Measurements from ENCODE around the gene G3BP1.
"Not testable (repeated sequence)": the region's sequence is repeated elsewhere in the genome, so short reads cannot be mapped to it uniquely, and the experiment has no call there.

Gene G3BP1

DNA sequence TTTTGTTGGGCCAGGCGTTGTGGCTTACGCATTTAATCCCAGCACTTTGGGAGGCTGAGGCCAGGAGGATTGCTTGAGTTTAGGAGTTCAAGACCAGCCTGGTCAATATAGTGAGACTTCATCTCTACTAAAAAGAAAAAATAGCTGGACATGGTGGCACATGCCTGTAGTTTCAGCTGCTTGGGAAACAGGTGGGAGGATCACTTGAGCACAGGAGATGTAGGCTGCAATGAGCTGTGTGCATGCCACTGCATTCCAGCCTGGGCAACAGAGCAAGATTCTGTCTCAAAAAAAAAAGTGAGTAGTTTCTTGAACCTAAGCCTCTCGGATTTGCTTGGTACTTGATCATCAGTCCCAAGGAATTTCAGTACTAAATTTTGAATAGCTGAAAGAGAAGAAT lies 26.9 kb downstream of the G3BP1 start:
- DNase-seq (ENCODE audit: low read depth, low spot score) = no peak

DNA sequence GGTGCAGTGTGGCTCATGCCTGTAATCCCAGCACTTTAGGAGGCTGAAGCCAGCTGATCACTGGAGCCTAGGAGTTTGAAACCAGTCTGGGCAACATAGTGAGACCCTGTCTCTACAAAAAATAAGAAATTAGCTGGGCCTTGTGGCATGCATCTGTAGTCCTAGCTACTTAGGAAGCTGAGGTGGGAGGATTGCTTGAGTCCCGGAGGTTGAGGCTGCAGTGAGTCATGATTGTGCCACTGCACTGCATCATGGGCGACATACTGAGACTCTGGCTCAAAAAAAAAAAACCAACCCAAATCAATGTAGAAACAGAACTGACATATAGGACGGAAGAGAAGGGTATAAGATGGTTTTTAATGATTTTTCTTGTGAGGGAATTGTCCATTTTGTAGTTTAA lies 27.7 kb downstream of the G3BP1 start:
- DNase-seq (ENCODE audit: low read depth, low spot score) = no peak

DNA sequence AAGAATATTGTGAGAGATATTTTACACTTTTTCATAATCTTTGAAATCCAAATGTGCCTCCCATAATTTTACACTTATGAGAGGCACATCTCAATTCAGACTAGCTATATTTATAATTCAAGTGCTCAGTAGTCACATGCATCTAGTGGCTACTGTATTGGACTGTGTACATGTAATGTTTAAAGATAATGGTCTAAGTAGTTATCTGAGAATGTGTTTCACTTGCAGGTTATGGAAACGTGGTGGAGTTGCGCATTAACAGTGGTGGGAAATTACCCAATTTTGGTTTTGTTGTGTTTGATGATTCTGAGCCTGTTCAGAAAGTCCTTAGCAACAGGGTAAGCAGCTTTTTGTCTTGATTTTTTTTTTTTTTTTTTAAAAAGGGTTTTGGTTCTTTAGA lies 28.8 kb downstream of the G3BP1 start:
- no peak for DNase-seq (ENCODE audit: low read depth, low spot score)

DNA sequence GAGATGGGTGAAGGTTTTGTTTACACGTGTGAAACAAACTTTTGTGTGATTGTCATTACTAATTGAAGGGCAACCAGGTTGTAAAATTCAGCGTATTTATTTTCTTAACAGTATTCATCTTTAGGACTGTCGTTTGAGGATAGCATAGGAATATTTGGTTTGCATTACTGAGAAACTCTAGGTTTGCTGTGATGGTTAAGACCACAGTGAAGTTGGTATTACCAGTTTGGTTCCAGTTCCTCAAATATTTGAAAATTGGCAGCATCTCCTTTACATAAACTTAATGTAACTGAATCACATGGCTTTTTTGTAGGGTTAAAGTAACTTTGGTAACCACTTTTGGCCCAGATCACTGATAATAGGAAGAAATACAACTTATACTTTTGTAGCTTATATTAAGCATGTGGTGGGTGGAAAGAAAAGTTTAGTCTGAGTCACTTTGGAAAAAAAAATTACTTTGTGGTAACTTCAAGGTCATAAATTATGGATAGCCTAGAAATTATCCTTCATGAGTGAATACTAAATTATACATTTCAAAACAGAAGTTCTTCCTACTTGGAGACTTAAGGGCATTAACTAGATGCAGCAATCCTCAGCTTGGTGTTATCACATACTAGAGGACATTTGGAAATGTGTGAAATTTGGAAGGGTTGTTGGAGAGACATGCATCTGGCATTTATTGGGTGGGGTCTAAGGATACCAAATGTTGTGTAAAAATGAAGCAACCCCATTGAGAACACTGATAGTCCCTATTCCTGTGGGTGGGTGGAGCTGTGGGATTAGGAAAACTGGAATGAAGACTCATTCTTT lies 33.9 kb downstream of the G3BP1 start:
- no peak for DNase-seq (ENCODE audit: low read depth, low spot score)

DNA sequence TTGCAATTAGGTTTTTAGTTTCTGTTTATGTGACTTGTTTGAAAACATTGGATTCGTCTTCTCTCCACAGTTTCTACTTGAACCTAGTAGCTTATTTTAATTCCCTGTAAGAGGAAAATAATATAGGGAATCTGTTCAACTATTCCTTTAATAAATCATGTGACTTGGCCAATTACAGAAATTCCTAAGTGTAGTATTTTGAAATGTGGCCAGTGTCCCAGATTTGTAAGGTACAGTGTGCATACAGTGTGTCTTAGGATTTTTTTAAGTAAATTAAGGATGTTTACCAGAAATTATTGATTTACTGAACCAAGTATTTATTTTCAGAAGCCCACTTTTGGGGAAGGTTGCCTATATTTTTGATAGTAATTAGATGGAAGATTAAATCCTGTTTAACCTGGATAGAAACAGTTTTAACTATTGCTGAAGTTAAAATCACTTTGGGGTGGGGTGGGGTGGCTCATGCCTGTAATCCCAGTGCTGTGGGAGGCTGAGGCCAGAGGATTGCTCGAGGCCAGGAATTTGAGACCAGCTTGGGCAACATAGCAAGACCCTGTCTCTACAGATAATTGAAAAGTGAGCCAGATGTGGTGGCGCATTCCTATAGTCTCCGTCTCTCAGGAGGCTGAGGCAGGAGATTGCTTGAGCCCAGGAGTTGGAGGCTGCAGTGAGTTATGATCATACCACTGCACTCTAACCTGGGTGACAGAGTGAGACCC lies 36.9 kb downstream of the G3BP1 start:
- DNase-seq (ENCODE audit: low read depth, low spot score) = no peak

DNA sequence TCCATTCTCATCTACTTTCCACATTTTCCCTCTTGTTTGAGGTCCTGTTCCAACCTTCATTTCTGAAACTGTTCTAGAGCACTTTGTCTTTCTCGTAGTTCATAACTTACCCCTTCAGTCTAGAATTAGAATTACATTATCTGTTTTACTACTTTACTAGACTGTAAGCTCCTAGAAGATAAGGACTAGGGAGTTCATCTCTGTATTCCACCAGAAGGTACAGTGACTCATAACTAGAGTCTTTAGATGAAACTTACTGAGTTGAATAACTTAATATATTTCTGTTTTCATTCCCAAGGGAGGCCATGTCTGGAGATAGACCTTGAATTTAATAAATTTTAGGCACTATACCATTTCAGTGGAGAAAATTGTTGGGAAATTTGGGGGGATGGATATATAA lies 38.7 kb downstream of the G3BP1 start:
- DNase-seq (ENCODE audit: low read depth, low spot score) = no peak

DNA sequence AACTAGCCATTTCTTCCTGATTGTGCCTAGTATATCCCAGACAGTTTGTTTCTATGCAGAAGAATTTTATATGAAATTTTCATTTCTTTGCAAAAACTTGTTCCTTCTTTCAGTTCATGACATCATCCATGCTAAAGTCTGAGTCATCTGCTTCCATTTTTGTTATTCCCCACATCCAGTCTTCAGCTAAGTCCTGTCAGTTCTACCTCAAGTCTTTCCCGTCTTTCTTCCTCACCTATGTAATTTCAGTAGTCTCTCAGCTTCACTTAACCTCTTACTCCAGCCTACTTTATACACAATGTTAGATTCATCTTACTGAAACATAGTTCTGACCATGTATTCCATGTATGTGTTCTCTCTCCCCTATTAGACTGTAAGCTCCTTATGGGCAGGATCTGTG lies 39.1 kb downstream of the G3BP1 start:
- no peak for DNase-seq (ENCODE audit: low read depth, low spot score)

DNA sequence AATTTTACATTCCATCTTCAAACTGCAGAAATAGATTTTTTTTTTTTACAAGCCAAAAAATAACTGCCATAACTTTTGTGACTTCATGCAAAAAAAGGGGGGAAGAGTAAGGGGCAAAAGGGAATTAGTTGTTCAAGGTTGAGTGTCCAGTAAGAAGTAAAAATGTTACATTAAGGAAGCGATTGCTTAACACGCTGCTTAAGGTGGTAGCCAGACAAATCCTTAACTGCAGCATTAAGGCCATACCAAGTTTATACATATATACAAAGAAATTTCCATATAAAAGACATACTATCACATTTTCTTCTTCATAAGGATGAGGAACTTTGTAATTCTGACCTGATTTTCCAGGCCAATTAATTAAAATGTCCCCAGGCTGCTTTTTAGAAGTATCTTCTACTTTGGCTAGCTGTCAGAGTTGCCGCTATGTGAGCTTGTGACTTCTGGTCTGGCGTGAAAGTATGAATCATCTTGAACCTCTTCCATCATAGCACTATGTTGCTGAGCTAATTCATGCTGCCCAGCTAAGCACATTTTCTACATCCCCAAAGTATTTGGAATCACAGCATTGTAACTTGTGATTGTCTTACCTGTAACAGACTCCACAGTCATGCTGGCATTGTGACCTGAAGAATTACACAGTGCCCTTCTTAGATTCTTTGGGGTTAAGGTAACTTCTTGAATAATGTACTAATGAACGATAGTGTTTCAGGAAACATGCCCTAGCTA lies 40.0 kb downstream of the G3BP1 start:
- no peak for DNase-seq (ENCODE audit: low read depth, low spot score)

DNA sequence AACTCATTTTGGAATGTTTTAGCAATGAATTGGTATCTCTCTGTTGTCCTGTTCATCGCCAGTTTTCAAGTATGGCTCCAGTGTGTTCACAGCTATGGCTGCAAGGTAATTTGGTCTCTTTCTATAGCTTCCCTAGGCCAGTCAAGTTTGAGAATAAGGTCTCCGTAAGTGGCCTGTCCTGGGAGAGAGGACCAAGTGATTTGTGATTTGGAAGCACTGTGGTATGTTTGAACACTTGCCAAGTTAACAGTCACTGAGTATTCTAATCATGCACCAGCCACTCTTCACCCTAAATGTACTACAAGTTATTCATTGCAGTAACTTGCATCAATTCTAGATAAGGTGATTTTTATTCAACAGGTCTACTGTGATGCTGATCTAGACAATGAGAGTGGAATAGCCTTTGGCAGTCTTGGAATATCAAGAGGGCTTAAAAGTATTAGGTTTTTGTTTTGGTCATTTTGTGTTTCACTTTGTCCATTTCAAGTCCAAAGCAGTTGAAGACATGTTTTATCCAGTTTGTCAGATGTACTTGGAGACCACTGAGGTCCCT lies 41.1 kb downstream of the G3BP1 start:
- no peak for DNase-seq (ENCODE audit: low read depth, low spot score)

DNA sequence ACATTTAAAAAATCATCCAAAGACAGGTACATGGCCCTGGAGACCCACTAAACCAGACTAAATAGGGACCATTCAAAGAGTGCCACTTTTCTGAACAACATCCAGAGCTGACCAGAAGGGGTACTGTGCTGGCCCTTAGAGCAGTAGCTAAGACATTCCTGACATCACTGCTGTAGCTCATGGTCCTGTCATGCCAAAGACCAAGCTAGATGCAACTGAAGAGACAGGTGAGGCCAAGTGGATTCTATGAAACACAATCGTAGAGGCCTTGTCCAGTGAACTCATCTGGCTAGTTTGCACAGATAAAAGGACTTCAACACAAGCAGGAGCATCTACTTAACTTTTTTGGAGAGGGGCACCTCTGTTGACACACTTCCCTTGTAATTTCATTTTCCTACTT lies 43.3 kb downstream of the G3BP1 start:
- no peak for DNase-seq (ENCODE audit: low read depth, low spot score)

DNA sequence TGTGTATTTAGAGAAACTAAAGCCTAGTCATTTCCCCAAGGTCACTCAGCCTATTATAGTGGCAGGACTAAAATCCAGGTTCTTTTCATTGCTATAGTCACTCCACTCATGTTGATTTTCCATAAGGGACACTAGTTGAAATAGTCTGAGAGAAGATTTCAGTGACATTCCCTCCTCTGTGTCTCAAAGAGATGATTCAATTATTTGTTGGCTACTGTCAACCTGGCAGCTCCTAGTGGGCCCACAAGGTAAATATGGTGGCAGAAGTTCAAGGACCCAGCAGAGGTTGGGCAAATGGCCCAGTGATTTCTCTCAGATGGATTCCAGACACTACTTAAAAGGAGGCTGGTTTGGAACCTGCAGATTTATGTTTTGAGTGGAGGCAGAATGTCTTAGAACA lies 48.1 kb downstream of the G3BP1 start:
- no peak for DNase-seq (ENCODE audit: low read depth, low spot score)

DNA sequence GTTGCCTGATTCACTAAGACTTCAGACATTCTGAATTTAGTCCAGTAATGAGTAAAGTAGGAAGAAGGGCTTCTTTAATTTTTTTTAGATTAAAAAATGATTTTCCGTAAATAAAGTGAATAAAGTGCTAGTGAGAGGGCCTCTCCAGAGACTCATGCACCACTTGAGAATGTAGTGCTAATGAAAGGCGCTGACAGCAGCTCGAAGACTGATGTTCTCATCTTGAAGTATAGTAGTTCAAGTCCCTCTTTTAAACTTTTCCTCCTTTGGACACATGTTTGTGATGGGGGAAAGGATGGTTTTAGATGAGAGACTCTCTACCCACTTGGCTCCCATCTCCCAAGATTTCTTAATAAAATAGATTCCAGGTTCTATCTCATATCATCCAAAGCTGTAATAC lies 48.5 kb downstream of the G3BP1 start:
- DNase-seq (ENCODE audit: low read depth, low spot score) = no peak

DNA sequence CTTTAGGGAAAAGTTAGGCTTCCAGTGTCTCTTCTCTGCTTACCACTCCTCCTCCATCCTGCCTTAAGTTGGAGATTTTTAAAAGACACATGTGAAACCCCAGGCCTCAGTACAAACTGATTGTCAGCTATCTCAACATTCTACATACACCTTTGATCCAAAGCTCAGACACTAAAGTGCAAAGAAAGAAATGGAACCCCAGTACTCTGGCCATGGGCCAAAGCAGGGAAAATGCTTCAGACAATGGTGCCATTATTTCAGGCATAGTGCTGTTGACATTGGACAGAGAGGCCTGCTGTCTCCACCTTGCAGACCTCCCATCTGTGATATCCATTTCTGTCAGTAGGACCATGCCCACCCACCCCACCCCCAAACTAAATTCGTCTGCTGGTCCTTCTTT lies 49.1 kb downstream of the G3BP1 start:
- DNase-seq (ENCODE audit: low read depth, low spot score) = no peak

DNA sequence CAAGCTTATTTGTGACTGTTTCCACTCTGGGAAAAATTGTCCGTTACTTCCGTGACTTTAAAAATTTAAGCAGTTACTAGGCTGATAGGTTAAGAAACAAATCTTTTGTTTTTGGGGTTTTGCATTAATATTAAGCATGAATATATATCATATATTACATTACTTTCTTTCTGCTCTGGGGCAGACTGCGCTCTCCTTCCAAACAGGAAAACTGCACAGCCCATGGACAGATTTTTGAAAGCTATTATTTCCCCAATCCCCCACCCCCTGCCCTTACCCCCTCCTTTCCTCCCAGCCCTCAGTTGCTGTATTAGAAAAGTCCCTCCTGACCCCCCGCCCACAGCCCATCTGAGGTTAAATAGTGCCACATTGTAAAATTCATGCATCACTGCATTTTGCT lies 50.4 kb downstream of the G3BP1 start:
- no peak for DNase-seq (ENCODE audit: low read depth, low spot score)

DNA sequence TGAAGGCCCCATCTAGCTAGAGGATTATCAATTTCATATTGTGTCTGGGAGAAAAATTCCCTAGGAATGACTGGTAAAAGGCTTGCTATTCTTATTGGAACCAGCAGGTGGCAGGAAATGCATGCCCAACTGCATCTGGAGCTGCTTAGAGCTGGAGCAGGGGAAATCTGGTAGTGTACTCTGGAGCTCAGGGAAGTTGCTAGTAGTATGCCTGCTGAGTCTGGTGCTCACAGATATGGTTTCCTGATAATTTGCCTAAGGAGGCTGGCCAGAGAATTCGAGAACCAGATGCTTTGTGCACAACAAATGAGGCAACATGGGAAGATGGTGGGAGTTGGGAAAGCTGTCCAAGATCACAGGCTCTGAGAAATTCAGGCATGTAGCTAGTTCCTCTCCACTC lies 53.7 kb downstream of the G3BP1 start:
- no peak for DNase-seq (ENCODE audit: low read depth, low spot score)

DNA sequence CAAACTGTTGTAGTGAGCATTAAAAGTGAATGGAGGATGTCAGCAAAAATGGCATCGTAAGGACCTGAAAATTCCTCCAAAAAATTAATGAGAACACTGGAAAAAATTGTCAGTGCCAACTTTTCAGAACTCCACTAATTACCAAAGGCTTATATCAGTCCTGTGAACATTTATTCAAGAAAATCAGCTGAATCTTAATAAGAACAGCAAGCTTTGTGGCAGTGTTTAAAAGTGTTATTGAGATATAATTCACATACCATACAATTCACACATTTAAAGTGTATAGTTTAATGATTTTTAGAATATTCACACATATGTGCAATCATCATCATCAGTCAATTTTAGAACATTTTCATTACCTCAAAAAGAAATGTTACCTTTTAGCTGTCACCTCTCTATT lies 57.6 kb downstream of the G3BP1 start:
- no peak for DNase-seq (ENCODE audit: low read depth, low spot score)

DNA sequence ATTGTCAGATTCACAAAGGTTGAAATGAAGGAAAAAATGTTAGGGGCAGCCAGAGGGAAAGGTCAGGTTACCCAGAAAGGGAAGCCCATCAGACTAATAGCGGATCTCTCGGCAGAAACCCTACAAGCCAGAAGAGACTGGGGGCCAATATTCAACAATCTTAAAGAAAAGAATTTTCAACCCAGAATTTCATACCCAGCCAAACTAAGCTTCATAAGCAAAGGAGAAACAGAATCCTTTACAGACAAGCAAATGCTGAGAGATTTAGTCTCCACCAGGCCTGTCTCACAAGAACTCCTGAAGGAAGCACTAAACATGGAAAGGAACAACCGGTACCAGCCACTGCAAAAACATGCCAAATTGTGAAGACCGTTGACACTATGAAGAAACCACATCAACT lies 61.1 kb downstream of the G3BP1 start:
- DNase-seq (ENCODE audit: low read depth, low spot score) = not testable (repeated sequence)

DNA sequence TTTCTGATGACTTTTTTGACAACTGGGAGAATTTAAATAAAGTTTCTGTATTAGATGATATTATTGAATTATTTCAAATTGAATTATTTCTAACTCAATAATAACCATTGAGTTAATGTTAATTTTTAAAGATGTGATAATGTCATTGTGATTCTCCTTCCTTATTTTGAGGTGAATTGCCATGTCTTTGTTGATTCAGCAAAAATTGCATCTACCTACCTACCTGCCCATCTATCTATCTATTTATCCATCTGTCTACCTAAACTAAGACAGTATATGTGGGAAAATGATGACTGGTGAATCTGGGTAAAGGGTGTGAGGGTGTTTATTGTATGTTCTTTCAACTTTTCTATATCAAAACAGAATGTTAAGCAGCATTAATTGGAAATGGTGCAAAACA lies 75.0 kb downstream of the G3BP1 start:
- no peak for DNase-seq (ENCODE audit: low read depth, low spot score)

DNA sequence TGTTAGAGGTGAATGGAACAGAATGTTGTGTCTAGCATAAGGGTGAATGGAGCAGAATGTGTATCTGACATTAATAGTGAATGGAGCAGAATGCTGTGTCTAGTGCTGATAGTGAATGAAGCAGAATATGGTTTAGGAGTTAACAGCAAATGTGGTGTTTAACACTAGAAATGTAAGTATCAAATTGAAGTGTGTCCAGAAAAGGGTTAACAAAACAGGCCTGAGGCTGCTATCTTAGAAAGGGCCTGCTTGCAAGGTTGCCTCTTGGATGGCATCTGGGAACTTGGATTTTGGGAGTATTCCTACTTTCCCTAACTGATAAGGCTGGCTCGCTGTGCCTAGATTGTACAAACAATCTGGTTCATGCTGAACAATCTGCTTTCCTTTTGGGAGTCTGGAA lies 76.1 kb downstream of the G3BP1 start:
- DNase-seq (ENCODE audit: low read depth, low spot score) = no peak

DNA sequence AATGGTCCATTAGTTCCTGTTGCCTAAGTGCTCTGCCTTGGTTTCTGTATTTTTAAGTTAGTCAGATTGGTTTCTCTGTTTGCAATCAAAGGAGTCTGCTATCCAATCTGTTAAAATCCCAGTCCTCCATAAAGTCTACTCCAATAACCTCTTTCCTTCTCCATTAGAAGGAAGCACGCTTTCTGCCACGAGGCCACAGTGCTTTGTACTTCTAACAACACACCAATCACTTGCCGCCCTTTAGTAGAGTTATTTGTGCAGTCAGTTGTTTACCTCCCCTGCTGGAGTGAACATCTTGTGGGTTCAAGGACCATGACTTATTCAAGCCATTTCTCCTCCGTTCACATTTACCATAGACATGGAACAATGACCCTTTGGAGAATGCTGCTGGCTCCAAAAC lies 83.9 kb downstream of the G3BP1 start:
- no peak for DNase-seq (ENCODE audit: low read depth, low spot score)

DNA sequence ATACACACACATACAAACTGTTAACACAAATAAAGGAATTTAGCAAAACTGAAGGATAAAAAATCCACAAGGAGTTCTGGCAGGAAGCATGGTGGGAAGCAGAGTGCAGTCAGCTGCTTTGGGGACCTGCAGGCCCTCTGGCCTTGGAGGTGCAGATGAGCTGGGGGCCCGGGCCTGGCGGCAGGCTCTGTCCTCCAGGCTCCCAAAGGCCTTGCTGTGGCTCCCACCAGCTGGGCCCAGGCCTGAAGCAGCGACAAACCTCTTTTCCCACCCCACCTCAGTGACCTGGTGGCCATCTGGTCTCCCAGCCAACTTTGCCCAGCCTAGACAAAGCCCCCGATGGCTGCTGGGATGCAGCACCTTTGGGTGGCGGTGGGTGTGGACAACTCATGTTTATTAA lies 85.1 kb downstream of the G3BP1 start:
- DNase-seq (ENCODE audit: low read depth, low spot score) = no peak

DNA sequence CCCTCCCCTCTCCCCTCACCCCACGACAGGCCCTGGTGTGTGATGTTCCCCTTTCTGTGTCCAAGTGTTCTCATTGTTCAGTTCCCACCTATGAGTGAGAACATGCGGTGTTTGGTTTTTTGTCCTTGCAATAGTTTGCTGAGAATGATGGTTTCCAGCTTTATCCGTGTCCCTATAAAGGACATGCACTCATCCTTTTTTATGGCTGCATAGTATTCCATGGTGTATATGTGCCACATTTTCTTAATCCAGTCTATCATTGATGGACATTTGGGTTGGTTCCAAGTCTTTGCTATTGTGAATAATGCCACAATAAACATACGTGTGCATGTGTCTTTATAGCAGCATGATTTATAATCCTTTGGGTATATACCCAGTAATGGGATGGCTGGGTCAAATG lies 89.1 kb downstream of the G3BP1 start:
- not testable (repeated sequence) for DNase-seq (ENCODE audit: low read depth, low spot score)
